ENCODE results near the gene EPB41L3. TPM values are rescaled to one million over a fixed set of nuclear protein-coding genes. Genes with fewer than 3 reads are reported as not detected.

EPB41L3 gene
- total RNA-seq, 1 experiment from 2014 or later: 16.1 TPM

DNA sequence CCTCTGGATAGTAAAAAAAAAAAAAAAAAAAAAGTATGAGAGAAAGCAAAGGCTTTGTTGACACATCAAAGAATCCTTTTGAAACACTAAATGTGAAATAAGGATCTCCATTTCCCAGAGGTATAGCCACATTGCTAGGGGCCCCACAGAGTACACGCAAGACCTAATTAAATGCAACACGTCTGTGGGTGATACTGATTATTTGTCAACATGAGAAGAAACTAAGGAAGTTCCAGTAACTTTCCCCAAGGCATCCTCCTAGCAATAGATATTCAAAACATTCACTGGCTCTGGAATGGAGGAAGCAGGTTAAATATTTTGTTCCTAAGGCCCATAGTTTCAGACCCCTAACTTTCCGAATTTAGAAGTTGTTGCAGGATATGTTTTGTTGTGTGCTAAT is 24.6 kb upstream of the EPB41L3 start:
- TF ChIP-seq, protein P1, sequence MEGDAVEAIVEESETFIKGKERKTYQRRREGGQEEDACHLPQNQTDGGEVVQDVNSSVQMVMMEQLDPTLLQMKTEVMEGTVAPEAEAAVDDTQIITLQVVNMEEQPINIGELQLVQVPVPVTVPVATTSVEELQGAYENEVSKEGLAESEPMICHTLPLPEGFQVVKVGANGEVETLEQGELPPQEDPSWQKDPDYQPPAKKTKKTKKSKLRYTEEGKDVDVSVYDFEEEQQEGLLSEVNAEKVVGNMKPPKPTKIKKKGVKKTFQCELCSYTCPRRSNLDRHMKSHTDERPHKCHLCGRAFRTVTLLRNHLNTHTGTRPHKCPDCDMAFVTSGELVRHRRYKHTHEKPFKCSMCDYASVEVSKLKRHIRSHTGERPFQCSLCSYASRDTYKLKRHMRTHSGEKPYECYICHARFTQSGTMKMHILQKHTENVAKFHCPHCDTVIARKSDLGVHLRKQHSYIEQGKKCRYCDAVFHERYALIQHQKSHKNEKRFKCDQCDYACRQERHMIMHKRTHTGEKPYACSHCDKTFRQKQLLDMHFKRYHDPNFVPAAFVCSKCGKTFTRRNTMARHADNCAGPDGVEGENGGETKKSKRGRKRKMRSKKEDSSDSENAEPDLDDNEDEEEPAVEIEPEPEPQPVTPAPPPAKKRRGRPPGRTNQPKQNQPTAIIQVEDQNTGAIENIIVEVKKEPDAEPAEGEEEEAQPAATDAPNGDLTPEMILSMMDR (conservative IDR thresholded peaks at IDR 0.05): no peak
- no peaks in the 10 kb centered on the region for H3K9me3 Mint-ChIP-seq

More for the DNA sequence above, 24.6 kb upstream of the EPB41L3 start:
- Mint-ChIP-seq H3K27ac (no peak overlapping the region), H3K4me1 (peaks cover 6 to 12% of the 10 kb centered on the region in 2 experiments), H3K36me3 (ENCODE audit: insufficient read depth in 1 of 3, low read depth in 3 of 3) (no peaks in the 10 kb centered on the region), H3K27me3 (ENCODE audit: low read depth) (peaks cover 2% of the 10 kb centered on the region), H3K4me3 (no peak overlapping the region)
- Histone ChIP-seq H3K9me3 (ENCODE audit: control insufficient read depth, low read depth, low read length) (no peaks in the 10 kb centered on the region), H2BK12ac (ENCODE audit: insufficient read length, low read depth, low read length) (no peak overlapping the region), H3K4ac (ENCODE audit: low read depth, low read length) (no peak overlapping the region), H3K23ac (ENCODE audit: insufficient read length, low read depth, low read length) (no peak overlapping the region), H3K4me2 (ENCODE audit: insufficient read depth, insufficient read length, low read length) (no peak overlapping the region), H4K8ac (replicated peaks; ENCODE audit: insufficient read length, low read depth, low read length) (no peak overlapping the region), H3K9ac (ENCODE audit: extremely low read depth, insufficient read length, low read length) (no peak overlapping the region), H3K56ac (ENCODE audit: insufficient read length, low read depth, low read length) (no peak overlapping the region), H3K4me1 (ENCODE audit: insufficient read depth, low read length) (no peaks in the 10 kb centered on the region), H3K79me2 (ENCODE audit: insufficient read depth, low read length) (no peaks in the 10 kb centered on the region), H4K20me1 (ENCODE audit: control insufficient read depth, insufficient read depth, insufficient read length) (no peaks in the 10 kb centered on the region), H4K91ac (ENCODE audit: insufficient read length, low read depth, low read length) (no peak overlapping the region), H2BK120ac (ENCODE audit: low read depth, low read length, poor library complexity, severe bottlenecking) (no peak overlapping the region), H2AFZ (ENCODE audit: low read length) (no peak overlapping the region), H3T11ph (ENCODE audit: low read length) (no peak overlapping the region), H3K27me3 (ENCODE audit: insufficient read depth, low read length) (no peaks in the 10 kb centered on the region), H3K23me2 (ENCODE audit: insufficient read length, low read depth, low read length, poor library complexity, severe bottlenecking) (no peaks in the 10 kb centered on the region), H3K27ac (ENCODE audit: insufficient read length, low read depth, low read length) (no peak overlapping the region), H3K14ac (ENCODE audit: insufficient read depth, low read length) (no peak overlapping the region), H2BK20ac (ENCODE audit: low read depth, low read length, poor library complexity, severe bottlenecking) (no peak overlapping the region), H2BK15ac (ENCODE audit: low read depth, low read length) (no peak overlapping the region; the same call in 1 of the 2 replicates), H4K5ac (ENCODE audit: insufficient read length, low read depth, low read length) (no peak overlapping the region), H3K79me1 (ENCODE audit: insufficient read depth, low read depth, low read length, poor library complexity, severe bottlenecking) (no peaks in the 10 kb centered on the region), H2BK5ac (ENCODE audit: insufficient read length, low read length) (no peak overlapping the region), H3K18ac (ENCODE audit: insufficient read length, low read depth, low read length) (no peak overlapping the region), H2AK5ac (ENCODE audit: insufficient read length, low read length) (no peak overlapping the region)
- WGBS (ENCODE audit: extremely low coverage, insufficient read length, low lambda C conversion rate): no CpG with 5 or more reads among the region's 3 CpGs
- no peak for DNase-seq

Measured in H9 (cell line).